ENCODE results near the gene CHSY1. TPM values are rescaled to one million over a fixed set of nuclear protein-coding genes. Genes with fewer than 3 reads are reported as not detected.
A peak's percentile ranks its signal among the peaks of the same experiment; 100 is the strongest.
"Not testable (repeated sequence)": the region's sequence is repeated elsewhere in the genome, so short reads cannot be mapped to it uniquely, and the experiment has no call there.

Gene CHSY1
- total RNA-seq, 4 donors from 2014 or later, result 16.9 to 85.3 (median 39.4) TPM

DNA sequence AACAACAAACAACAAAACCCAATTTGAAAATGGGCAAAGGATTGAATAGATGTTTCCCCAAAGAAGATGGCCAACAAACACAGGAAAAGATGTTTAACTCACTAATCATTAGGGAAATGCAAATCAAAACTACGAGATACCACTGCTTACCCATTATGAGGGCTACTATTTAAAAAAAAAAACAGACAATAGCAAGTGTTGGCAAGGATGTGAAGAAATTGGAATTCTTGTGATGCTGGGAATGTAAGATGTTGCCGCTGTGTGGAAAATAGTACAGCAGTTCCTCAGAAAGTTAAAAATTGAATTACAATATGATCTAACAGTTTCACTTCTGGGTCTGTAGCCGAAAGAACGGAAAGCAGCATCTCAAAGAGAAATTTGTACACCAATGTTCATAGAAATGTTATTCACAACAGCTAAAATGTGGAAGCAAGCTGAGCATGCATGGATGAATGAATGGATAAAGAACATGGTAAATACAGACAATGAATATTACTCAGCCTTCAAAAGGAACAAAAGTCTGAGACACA, 121.9 kb downstream of the CHSY1 start:
- DNase-seq (ENCODE audit: low spot score), result no peak
- TF ChIP-seq, protein P1, sequence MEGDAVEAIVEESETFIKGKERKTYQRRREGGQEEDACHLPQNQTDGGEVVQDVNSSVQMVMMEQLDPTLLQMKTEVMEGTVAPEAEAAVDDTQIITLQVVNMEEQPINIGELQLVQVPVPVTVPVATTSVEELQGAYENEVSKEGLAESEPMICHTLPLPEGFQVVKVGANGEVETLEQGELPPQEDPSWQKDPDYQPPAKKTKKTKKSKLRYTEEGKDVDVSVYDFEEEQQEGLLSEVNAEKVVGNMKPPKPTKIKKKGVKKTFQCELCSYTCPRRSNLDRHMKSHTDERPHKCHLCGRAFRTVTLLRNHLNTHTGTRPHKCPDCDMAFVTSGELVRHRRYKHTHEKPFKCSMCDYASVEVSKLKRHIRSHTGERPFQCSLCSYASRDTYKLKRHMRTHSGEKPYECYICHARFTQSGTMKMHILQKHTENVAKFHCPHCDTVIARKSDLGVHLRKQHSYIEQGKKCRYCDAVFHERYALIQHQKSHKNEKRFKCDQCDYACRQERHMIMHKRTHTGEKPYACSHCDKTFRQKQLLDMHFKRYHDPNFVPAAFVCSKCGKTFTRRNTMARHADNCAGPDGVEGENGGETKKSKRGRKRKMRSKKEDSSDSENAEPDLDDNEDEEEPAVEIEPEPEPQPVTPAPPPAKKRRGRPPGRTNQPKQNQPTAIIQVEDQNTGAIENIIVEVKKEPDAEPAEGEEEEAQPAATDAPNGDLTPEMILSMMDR (IDR thresholded peaks at IDR 0.05), result no peak
- no peak for ATAC-seq (ENCODE audit: low FRiP score)

DNA sequence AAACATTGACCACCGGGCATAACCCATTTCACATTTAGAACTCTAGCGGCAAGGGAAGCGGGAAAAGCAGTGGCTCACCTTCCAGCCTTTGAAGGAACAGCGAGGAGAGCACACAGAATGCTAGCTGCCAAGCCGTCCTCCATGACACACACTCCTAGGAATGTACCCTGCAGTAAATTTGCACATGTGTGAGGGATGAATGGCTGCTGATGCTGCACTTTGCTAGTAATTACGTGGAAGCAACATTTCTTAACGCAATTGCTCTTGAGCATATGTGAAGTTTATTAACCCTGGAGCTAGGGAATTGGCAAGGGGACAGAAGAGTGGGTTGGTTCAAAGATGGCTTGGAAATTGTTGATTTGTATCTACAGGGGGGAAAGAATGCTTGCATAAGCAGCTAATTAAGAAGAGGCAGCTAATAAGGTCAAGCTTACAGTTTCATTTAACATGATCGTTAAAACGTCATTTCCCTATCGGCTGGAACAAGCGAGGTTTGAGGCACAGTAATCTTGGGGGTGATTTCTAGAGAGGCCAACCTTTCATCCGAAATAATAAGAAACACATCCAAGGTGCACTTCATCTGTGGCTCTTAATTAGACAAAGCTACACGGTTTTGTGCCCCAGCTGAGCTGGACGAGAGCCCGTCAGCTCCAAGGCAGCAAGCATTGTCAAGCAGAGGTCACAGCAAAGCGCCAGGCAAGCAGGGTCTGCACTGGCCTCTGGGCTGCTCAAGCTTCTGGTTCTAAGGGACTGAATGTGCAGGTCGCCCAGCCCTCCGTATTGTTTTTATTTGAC, 123.4 kb downstream of the CHSY1 start:
- ATAC-seq (ENCODE audit: low FRiP score) (peak; percentile 64), DNase-seq (ENCODE audit: low spot score) (no peak)
- TF ChIP-seq, protein P1 (IDR thresholded peaks at IDR 0.05), result no peak

DNA sequence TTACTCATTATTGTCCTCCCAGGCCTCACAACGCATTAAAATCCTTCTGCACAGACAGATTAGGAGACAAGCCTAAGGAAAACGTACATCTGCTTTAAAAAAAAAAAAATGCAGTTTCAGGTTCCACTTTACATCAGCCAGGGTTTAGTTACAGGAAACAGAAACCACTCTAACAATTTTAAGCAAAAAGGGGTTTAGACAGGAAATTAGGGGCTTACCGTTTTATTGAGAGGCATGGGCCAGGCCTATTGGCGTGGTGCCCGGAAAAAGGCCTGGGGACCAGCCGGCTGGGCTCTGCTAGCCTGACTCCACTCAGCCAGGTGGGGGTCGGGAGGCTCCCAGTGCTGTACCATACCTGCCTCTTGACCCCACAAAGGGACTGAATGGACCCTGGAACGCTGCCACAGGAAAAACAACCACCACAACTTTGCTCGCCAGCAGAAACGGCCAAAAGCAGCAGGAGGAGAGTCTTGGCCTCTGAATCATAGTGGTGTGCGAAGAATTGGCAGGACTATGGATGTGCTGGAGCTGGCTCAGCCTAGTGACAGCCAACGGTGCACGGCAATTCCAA, 124.3 kb downstream of the CHSY1 start:
- DNase-seq (ENCODE audit: low spot score) (peak; percentile 37), ATAC-seq (ENCODE audit: low FRiP score) (peak; percentile 71)
- TF ChIP-seq, protein P1 (IDR thresholded peaks at IDR 0.05), result no peak

DNA sequence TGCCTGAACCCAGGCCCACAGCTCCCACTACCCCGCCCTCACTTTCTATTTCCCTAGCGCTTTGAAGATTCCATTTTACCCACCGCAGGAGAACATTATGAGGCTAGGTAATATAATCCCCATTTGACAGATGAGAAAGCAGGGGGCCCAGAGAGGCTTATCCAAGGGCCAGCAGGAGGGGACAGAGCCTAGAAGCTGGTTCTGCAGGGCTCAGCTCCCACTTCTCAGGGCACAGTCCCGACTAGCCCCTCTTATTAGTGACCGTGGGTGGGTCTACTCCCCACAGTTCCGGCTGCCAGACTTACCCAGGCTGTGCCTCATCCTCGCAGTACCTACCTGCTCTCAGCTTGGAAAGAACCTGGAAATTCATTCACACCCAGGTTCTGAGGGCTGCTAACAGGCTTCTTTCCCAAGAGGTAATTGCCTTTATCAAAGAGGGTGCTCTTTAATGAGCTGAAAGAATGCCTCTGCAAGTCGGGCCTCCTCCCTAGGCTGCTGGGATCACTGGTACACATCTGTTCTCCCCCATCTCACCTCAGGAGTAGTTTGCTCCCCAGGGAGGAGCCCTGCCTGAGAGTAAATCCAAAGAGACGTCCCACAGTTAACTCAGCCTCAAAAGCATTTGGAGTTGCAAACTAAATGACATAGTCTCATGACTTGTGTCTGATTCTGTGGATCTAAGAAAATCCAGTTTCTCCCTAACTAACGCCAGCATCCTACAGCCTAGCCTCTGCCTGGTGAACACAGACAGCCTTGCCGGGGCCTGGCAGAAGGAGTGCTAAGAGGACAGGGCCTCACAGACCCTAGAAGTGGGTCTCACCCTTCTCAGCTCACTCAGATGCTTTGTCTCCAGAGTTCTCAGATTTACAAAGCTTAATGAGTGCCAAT, 125.0 kb downstream of the CHSY1 start:
- no peak for DNase-seq (ENCODE audit: low spot score)
- TF ChIP-seq, protein P1 (IDR thresholded peaks at IDR 0.05), result no peak
- no peak for ATAC-seq (ENCODE audit: low FRiP score)

DNA sequence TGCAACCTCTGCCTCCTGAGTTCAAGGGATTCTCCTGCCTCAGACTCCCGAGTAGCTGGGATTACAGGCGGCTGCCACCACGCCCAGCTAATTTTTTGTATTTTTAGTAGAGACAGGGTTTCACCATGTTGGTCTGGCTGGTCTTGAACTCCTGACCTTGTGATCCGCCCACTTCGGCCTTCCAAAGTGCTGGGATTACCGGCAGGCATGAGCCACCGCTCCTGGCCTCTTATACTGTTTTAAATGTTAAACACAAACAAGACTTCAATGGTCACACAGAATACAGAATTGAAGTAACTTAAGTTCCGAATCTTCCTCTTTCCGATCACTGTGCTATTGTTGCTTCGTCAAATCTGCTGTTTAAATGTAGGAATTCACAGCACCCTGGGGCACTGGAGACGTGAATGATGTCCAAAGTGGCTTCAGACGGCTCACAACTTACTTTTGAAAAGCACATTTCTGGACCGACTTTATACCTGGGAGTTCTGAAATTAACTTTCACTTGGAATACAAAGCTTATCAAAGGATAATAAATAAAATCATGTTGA, 125.9 kb downstream of the CHSY1 start:
- ATAC-seq (ENCODE audit: low FRiP score); DNase-seq (ENCODE audit: low spot score): not testable (repeated sequence)

Other genes starting within 250 kb of the CHSY1 start
- gene SELENOS, start 25.4 kb upstream of the CHSY1 start, total RNA-seq, result 10 to 100 TPM; 61.0 to 99.4 (median 92.3) TPM
- 10 to 100 TPM; 25.6 to 47.7 (median 29.3) TPM for gene SNRPA1, start 43.2 kb upstream of the CHSY1 start, total RNA-seq
- gene PCSK6, start 237.7 kb upstream of the CHSY1 start, total RNA-seq, result 10 to 100 TPM in 3 of 4 donors, 1 to 10 TPM in 1; 9.7 to 20.5 (median 13.1) TPM

All from omental fat pad (tissue), 4 donors.